Lung (tissue), 12 donors: Measurements from ENCODE around the gene GRM5. TPM values are rescaled to one million over a fixed set of nuclear protein-coding genes. Genes with fewer than 3 reads are reported as not detected.

Source experiments
- ATAC-seq: fragments of 200-7000 bp; cut with Tn5 transposase; one replicate; pipeline ENCODE4 v1.9.1; 2020; ENCODE audit warnings: moderate number of reproducible peaks; ENCODE audit not compliant: insufficient read depth, low FRiP score
- DNase-seq, 3 donors: peaks; one replicate each; pipeline ENCODE4 v3.0.0-alpha.2; 2013 to 2017
- H3K27ac ChIP-seq, 2 donors: one replicate each; pipeline ENCODE4 v1.5.1; 2013; ENCODE audit warnings: mild to moderate bottlenecking in 2 of 2, moderate library complexity in 2 of 2, control low read depth in 1 of 2, inconsistent platforms in 1 of 2, low read depth in 1 of 2, low read length in 1 of 2
- H3K27me3 ChIP-seq, 3 donors: one replicate each; pipeline ENCODE4 v1.5.1; 2013; ENCODE audit warnings: low read length in 2 of 3; ENCODE audit not compliant: control insufficient read depth in 3 of 3, insufficient read depth in 3 of 3
- H3K36me3 ChIP-seq, 4 donors: one replicate each; pipeline ENCODE4 v1.5.1; 2013; ENCODE audit warnings: low read length in 4 of 4, mild to moderate bottlenecking in 1 of 4, moderate library complexity in 1 of 4; ENCODE audit not compliant: control insufficient read depth in 4 of 4, insufficient read depth in 4 of 4
- H3K4me1 ChIP-seq, 5 donors: one replicate each; pipeline ENCODE4 v1.5.1; 2013; ENCODE audit warnings: low read length in 5 of 5, mild to moderate bottlenecking in 2 of 5, moderate library complexity in 1 of 5; ENCODE audit not compliant: control insufficient read depth in 5 of 5, insufficient read depth in 5 of 5
- H3K4me3 ChIP-seq: one replicate; pipeline ENCODE4 v1.5.1; 2013; ENCODE audit warnings: mild to moderate bottlenecking, control low read depth, moderate library complexity
- H3K9ac ChIP-seq, 2 donors: one replicate each; pipeline ENCODE4 v1.5.1; 2013; ENCODE audit warnings: low read length in 2 of 2, control low read depth in 1 of 2; ENCODE audit not compliant: insufficient read depth in 1 of 2
- H3K9me3 ChIP-seq, 4 donors: one replicate each; pipeline ENCODE4 v1.5.1; 2013; ENCODE audit warnings: low read length in 3 of 4, mild to moderate bottlenecking in 1 of 4, moderate library complexity in 1 of 4; ENCODE audit not compliant: control insufficient read depth in 4 of 4, insufficient read depth in 3 of 4
- CTCF ChIP-seq: IDR thresholded peaks from 2 replicates; pipeline ENCODE4 v1.5.1; 2012; ENCODE audit warnings: mild to moderate bottlenecking; ENCODE audit errors: control extremely low read depth, extremely low read depth
- WGBS, 2 donors: extraction: QIAGEN DNeasy Blood & Tissue Kit; methylation state at CpG; one replicate each; pipeline ENCODE4 v1.1.7; 2013; 5-methylcytosine and 5-hydroxymethylcytosine counted together
- polyA plus RNA-seq, 2 donors: library from polyadenylated mRNA; stranded (reverse); fragments of 200-250 nt; gene quantifications; one replicate each; pipeline ENCODE4 v1.2.1, GENCODE V29; 2013
- total RNA-seq, 2 donors: library from RNA; depleted of rRNA in 1 of 2; stranded (reverse); fragments of >200 nt in 1 of 2; gene quantifications; one replicate each; pipeline ENCODE4 v1.2.1, GENCODE V29; 2014 to 2021
- donor health status: control.
- donor health status: control.
- donor health status: Bipolar disorder and iron deficiency.
- donor health status: healthy.
- donor health status: DM: yes; HTN: yes; CAD: no.

The GRM5 gene
- total and polyA plus RNA-seq, 4 donors, result 0.02 to 1.2 (median 0.35) TPM

DNA sequence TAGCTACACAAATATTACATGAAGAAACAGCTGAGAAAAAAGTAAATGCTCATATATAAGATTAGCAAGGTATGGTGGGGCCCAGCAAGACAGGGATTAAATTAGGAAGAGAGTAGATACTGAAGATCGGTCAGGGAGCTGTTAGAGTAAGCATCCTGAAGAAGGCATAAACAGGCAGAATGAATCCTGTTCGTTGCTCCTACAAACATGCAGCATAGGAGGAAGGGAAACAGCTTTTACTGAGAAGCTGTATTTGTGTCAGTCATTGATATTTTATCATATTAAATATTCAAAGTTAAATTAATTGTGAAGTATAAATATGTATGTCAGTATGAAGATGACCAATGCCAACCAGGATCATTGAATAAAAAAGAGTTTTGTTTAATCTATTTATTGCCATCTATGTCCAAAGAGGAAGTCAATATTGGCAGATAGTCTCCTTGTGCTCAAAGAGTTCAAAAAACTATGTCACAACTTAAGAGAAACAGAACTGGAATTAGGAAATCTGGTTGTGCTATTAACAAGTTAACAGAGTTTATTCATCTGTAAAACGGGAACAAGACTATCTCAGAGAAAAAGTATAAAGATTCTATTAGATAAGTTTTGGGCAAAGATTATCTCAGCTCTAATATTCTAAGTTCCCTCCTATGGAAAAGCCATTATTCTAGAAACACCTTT is 255.2 kb downstream of the GRM5 start:
- ATAC-seq (no peak), DNase-seq (no peak)
- WGBS, 2 donors, result 52 to 64% methylated on average over 3 of the region's 3 CpGs
- H3K27me3 ChIP-seq, result no peaks in the 10 kb centered on the region
- H3K4me3 ChIP-seq, result no peak overlapping the region
- H3K4me1 ChIP-seq, result no peaks in the 10 kb centered on the region
- no peaks in the 10 kb centered on the region for H3K36me3 ChIP-seq
- H3K9ac ChIP-seq, result no peak overlapping the region
- no peak overlapping the region for H3K27ac ChIP-seq
- no peak for TF ChIP-seq CTCF
- H3K9me3 ChIP-seq, result no peaks in the 10 kb centered on the region

DNA sequence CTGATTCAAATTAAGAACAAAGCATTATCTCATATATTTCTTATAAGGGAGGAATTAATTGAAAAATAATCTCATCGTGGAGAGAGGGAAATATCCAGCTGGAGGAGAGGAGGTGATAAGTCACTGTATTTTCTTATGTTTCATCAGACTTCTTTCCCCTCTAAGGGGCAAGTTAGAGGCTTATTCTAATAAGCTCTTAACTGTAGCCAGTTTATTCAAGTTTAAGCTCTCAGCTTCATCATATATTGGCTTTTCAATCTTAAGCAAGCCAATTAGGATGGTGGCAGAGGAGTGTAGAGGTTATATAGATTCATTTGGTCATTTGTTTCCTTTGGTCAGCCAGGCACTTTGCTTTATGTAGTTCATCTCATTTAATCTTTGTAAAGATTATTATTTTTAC is 256.7 kb downstream of the GRM5 start:
- DNase-seq (no peak), ATAC-seq (no peak)
- Histone ChIP-seq H3K9me3 (no peaks in the 10 kb centered on the region), H3K27ac (no peak overlapping the region), H3K36me3 (no peaks in the 10 kb centered on the region), H3K9ac (no peak overlapping the region), H3K27me3 (no peaks in the 10 kb centered on the region), H3K4me3 (no peak overlapping the region), H3K4me1 (no peaks in the 10 kb centered on the region)
- no peak for TF ChIP-seq CTCF
- WGBS, 2 donors, result 78 to 83% methylated on average over 1 of the region's 1 CpG

DNA sequence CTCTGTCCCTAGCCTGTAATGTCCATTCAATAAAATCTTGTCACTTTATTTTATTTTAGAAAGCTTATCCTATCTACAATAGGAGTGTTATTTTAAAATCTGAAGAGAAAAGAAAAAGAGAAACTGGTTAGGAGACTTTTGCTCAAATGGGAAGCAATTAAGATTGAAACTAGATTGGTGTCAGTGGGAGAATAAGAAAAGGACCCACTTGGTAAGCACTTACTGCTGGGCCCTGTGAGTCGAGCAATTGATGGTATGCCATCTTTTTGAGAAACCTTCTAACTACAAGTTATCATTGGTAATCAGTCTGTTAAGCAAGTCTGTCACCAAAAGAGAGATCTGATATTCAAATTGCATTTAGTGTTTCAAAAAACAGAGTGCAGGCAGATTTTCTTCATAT is 258.4 kb downstream of the GRM5 start:
- WGBS, 2 donors, result 62 to 69% methylated on average over 1 of the region's 1 CpG

More for the DNA sequence above, 258.4 kb downstream of the GRM5 start:
- no peak for TF ChIP-seq CTCF
- ATAC-seq (no peak), DNase-seq (no peak)
- H3K27me3 ChIP-seq, result no peaks in the 10 kb centered on the region
- H3K36me3 ChIP-seq, result no peaks in the 10 kb centered on the region
- no peak overlapping the region for H3K9ac ChIP-seq
- no peaks in the 10 kb centered on the region for H3K9me3 ChIP-seq
- H3K27ac ChIP-seq, result no peak overlapping the region
- no peak overlapping the region for H3K4me3 ChIP-seq
- no peaks in the 10 kb centered on the region for H3K4me1 ChIP-seq
